ENCODE data around the gene IKZF3. TPM values are rescaled to one million over a fixed set of nuclear protein-coding genes. Genes with fewer than 3 reads are reported as not detected.

IKZF3 gene
- total RNA-seq, 1 experiment from 2014 or later = 0.81 TPM

GRCh38 chr17:39765766-39766165, 98.3 kb downstream of the IKZF3 start:
- TF ChIP-seq CBFB (CRISPR knock-in tag; IDR thresholded peaks at IDR 0.05; ENCODE audit: low read depth) (no peak), ETV6 (CRISPR knock-in tag; IDR thresholded peaks at IDR 0.05) (no peak), FOXP1 (CRISPR knock-in tag; IDR thresholded peaks at IDR 0.05; ENCODE audit: borderline replicate concordance) (no peak), ZNF532 (CRISPR knock-in tag; IDR thresholded peaks at IDR 0.05; ENCODE audit: borderline replicate concordance) (no peak), SOX15 (CRISPR knock-in tag; IDR thresholded peaks at IDR 0.05) (no peak), PRRX2 (CRISPR knock-in tag; IDR thresholded peaks at IDR 0.05) (no peak), ZNF317 (CRISPR knock-in tag; IDR thresholded peaks at IDR 0.05; ENCODE audit: borderline replicate concordance, low read depth) (no peak), ZNF232 (CRISPR knock-in tag; IDR thresholded peaks at IDR 0.05) (no peak), TP53 (CRISPR knock-in tag; IDR thresholded peaks at IDR 0.05) (no peak), ZNF219 (CRISPR knock-in tag; IDR thresholded peaks at IDR 0.05; ENCODE audit: borderline replicate concordance) (no peak), RELA (CRISPR knock-in tag; IDR thresholded peaks at IDR 0.05; ENCODE audit: borderline replicate concordance) (no peak), NR1H2 (CRISPR knock-in tag; IDR thresholded peaks at IDR 0.05) (no peak), NFE2L1 (CRISPR knock-in tag; IDR thresholded peaks at IDR 0.05) (no peak)
- TF ChIP-seq, protein P1, sequence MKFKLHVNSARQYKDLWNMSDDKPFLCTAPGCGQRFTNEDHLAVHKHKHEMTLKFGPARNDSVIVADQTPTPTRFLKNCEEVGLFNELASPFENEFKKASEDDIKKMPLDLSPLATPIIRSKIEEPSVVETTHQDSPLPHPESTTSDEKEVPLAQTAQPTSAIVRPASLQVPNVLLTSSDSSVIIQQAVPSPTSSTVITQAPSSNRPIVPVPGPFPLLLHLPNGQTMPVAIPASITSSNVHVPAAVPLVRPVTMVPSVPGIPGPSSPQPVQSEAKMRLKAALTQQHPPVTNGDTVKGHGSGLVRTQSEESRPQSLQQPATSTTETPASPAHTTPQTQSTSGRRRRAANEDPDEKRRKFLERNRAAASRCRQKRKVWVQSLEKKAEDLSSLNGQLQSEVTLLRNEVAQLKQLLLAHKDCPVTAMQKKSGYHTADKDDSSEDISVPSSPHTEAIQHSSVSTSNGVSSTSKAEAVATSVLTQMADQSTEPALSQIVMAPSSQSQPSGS (CRISPR knock-in tag; IDR thresholded peaks at IDR 0.05; ENCODE audit: borderline replicate concordance, low read depth) = no peak
- TF ChIP-seq, protein P2, sequence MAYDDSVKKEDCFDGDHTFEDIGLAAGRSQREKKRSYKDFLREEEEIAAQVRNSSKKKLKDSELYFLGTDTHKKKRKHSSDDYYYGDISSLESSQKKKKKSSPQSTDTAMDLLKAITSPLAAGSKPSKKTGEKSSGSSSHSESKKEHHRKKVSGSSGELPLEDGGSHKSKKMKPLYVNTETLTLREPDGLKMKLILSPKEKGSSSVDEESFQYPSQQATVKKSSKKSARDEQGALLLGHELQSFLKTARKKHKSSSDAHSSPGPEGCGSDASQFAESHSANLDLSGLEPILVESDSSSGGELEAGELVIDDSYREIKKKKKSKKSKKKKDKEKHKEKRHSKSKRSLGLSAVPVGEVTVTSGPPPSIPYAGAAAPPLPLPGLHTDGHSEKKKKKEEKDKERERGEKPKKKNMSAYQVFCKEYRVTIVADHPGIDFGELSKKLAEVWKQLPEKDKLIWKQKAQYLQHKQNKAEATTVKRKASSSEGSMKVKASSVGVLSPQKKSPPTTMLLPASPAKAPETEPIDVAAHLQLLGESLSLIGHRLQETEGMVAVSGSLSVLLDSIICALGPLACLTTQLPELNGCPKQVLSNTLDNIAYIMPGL (CRISPR knock-in tag; IDR thresholded peaks at IDR 0.05) = no peak
- TF ChIP-seq, protein P3, sequence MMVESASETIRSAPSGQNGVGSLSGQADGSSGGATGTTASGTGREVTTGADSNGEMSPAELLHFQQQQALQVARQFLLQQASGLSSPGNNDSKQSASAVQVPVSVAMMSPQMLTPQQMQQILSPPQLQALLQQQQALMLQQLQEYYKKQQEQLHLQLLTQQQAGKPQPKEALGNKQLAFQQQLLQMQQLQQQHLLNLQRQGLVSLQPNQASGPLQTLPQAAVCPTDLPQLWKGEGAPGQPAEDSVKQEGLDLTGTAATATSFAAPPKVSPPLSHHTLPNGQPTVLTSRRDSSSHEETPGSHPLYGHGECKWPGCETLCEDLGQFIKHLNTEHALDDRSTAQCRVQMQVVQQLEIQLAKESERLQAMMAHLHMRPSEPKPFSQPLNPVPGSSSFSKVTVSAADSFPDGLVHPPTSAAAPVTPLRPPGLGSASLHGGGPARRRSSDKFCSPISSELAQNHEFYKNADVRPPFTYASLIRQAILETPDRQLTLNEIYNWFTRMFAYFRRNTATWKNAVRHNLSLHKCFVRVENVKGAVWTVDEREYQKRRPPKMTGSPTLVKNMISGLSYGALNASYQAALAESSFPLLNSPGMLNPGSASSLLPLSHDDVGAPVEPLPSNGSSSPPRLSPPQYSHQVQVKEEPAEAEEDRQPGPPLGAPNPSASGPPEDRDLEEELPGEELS (CRISPR knock-in tag; IDR thresholded peaks at IDR 0.05) = no peak
- TF ChIP-seq, protein P4, sequence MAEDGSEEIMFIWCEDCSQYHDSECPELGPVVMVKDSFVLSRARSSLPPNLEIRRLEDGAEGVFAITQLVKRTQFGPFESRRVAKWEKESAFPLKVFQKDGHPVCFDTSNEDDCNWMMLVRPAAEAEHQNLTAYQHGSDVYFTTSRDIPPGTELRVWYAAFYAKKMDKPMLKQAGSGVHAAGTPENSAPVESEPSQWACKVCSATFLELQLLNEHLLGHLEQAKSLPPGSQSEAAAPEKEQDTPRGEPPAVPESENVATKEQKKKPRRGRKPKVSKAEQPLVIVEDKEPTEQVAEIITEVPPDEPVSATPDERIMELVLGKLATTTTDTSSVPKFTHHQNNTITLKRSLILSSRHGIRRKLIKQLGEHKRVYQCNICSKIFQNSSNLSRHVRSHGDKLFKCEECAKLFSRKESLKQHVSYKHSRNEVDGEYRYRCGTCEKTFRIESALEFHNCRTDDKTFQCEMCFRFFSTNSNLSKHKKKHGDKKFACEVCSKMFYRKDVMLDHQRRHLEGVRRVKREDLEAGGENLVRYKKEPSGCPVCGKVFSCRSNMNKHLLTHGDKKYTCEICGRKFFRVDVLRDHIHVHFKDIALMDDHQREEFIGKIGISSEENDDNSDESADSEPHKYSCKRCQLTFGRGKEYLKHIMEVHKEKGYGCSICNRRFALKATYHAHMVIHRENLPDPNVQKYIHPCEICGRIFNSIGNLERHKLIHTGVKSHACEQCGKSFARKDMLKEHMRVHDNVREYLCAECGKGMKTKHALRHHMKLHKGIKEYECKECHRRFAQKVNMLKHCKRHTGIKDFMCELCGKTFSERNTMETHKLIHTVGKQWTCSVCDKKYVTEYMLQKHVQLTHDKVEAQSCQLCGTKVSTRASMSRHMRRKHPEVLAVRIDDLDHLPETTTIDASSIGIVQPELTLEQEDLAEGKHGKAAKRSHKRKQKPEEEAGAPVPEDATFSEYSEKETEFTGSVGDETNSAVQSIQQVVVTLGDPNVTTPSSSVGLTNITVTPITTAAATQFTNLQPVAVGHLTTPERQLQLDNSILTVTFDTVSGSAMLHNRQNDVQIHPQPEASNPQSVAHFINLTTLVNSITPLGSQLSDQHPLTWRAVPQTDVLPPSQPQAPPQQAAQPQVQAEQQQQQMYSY (CRISPR knock-in tag; IDR thresholded peaks at IDR 0.05) = no peak
- TF ChIP-seq, protein P5, sequence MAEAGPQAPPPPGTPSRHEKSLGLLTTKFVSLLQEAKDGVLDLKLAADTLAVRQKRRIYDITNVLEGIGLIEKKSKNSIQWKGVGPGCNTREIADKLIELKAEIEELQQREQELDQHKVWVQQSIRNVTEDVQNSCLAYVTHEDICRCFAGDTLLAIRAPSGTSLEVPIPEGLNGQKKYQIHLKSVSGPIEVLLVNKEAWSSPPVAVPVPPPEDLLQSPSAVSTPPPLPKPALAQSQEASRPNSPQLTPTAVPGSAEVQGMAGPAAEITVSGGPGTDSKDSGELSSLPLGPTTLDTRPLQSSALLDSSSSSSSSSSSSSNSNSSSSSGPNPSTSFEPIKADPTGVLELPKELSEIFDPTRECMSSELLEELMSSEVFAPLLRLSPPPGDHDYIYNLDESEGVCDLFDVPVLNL (CRISPR knock-in tag; IDR thresholded peaks at IDR 0.05; ENCODE audit: borderline replicate concordance, low read depth) = no peak
- TF ChIP-seq, protein P6, sequence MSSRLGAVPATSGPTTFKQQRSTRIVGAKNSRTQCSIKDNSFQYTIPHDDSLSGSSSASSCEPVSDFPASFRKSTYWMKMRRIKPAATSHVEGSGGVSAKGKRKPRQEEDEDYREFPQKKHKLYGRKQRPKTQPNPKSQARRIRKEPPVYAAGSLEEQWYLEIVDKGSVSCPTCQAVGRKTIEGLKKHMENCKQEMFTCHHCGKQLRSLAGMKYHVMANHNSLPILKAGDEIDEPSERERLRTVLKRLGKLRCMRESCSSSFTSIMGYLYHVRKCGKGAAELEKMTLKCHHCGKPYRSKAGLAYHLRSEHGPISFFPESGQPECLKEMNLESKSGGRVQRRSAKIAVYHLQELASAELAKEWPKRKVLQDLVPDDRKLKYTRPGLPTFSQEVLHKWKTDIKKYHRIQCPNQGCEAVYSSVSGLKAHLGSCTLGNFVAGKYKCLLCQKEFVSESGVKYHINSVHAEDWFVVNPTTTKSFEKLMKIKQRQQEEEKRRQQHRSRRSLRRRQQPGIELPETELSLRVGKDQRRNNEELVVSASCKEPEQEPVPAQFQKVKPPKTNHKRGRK (CRISPR knock-in tag; IDR thresholded peaks at IDR 0.05; ENCODE audit: borderline replicate concordance) = no peak
- H3K9me3 Mint-ChIP-seq = no peaks in the 10 kb centered on the region
- no peak overlapping the region for H3K4me3 Mint-ChIP-seq
- POLR2A ChIA-PET = no interaction called here
- ATAC-seq (no peak), DNase-seq (ENCODE audit: low spot score) (no peak)
- CTCF ChIA-PET = interaction anchor here (1.2 kb wide), 1 partner anchor 102 kb away, joined by 4 read pairs; no protein-coding TSS in a partner anchor
- H3K27ac Mint-ChIP-seq = no peak overlapping the region
- no peaks in the 10 kb centered on the region for H3K36me3 Mint-ChIP-seq
- no peaks in the 10 kb centered on the region for H3K4me1 Mint-ChIP-seq
- no peaks in the 10 kb centered on the region; the same call in 1 of the 2 replicates for H3K27me3 Mint-ChIP-seq (ENCODE audit: low read depth)
